SK-N-SH (cell line): ENCODE data around the gene PTBP1. TPM values are rescaled to one million over a fixed set of nuclear protein-coding genes. Genes with fewer than 3 reads are reported as not detected.

ENCODE experiments used
- CTCF ChIA-PET: fragments of 300-600, 350-600 bp; formaldehyde crosslinking; extraction: SDS; loops from one replicate; lab custom pipeline; 2021; lab: Yijun Ruan, JAX
- POLR2A ChIA-PET: fragments of 350-600 bp; sonication (Branson Sonifier 250); formaldehyde crosslinking; extraction: SDS; loops from one replicate; lab custom pipeline; 2020; ENCODE audit warnings: antibody characterized with exemption, inconsistent platforms; lab: Yijun Ruan, JAX
- DNase-seq: peaks from one replicate; pipeline ENCODE4 v3.0.0; 2012
- H2AFZ ChIP-seq: fragments of 200-600 bp; sonication (generic); 2 replicates; pipeline ENCODE4 v1.8.1; 2016; ENCODE audit warnings: antibody characterized with exemption, mild to moderate bottlenecking, low read depth
- H3F3A ChIP-seq: fragments of 200-600 bp; sonication (generic); replicated peaks from 2 replicates; pipeline ENCODE3; 2016; ENCODE audit warnings: antibody characterized with exemption, mild to moderate bottlenecking; ENCODE audit not compliant: insufficient read depth
- H3K27ac ChIP-seq, 2 experiments: fragments of 200-500 bp in 1 of 2; fragments of 200-600 bp in 1 of 2; sonication (Bioruptor generic) in 1 of 2; sonication (generic), shearing (Covaris generic) in 1 of 2; 2 replicates each; pipeline versions ENCODE4 v1.5.1 to v1.6.1; 2014 to 2016; ENCODE audit warnings: low read depth in 2 of 2, inconsistent platforms in 1 of 2, low read length in 1 of 2, mild to moderate bottlenecking in 1 of 2, mixed read lengths in 1 of 2
- H3K27me3 ChIP-seq: fragments of 200-600 bp; sonication (generic), shearing (Covaris generic); 2 replicates; pipeline ENCODE4 v1.6.1; 2016; ENCODE audit warnings: mixed run types; ENCODE audit not compliant: insufficient read depth
- H3K36me3 ChIP-seq, 2 experiments: fragments of 200-500 bp in 1 of 2; fragments of 200-600 bp in 1 of 2; sonication (Bioruptor generic) in 1 of 2; sonication (generic) in 1 of 2; replicated peaks in 1 of 2; 2 replicates each; pipeline versions ENCODE3 to v1.5.1; 2014 to 2016; ENCODE audit warnings: low read length in 1 of 2, mild to moderate bottlenecking in 1 of 2; ENCODE audit not compliant: insufficient read depth in 2 of 2, control insufficient read depth in 1 of 2
- H3K4me1 ChIP-seq, 2 experiments: fragments of 200-500 bp in 1 of 2; fragments of 200-600 bp in 1 of 2; sonication (Bioruptor generic) in 1 of 2; sonication (generic), shearing (Covaris generic) in 1 of 2; 2 replicates each; pipeline versions ENCODE4 v1.5.1 to v1.6.1; 2014 to 2016; ENCODE audit warnings: low read depth in 1 of 2, low read length in 1 of 2, mixed run types in 1 of 2; ENCODE audit not compliant: insufficient read depth in 2 of 2, control insufficient read depth in 1 of 2
- H3K4me2 ChIP-seq: fragments of 200-600 bp; sonication (generic), shearing (Covaris generic); 2 replicates; pipeline ENCODE4 v1.6.1; 2017; ENCODE audit warnings: mixed run types
- H3K4me3 ChIP-seq, 2 experiments: fragments of 200-500 bp in 1 of 2; fragments of 200-600 bp in 1 of 2; sonication (Bioruptor generic) in 1 of 2; sonication (generic), shearing (Covaris generic) in 1 of 2; 2 replicates each; pipeline versions ENCODE4 v1.5.1 to v1.8.1; 2014 to 2016; ENCODE audit warnings: low read depth in 2 of 2, inconsistent platforms in 1 of 2, low read length in 1 of 2, mild to moderate bottlenecking in 1 of 2, mixed read lengths in 1 of 2, moderate library complexity in 1 of 2
- H3K79me2 ChIP-seq: fragments of 200-600 bp; sonication (generic); 2 replicates; pipeline ENCODE4 v1.8.1; 2017; ENCODE audit warnings: mild to moderate bottlenecking; ENCODE audit not compliant: insufficient read depth
- H3K9ac ChIP-seq: fragments of 200-600 bp; sonication (generic); 2 replicates; pipeline ENCODE4 v1.6.1; 2017; ENCODE audit warnings: mixed run types
- H3K9me2 ChIP-seq: fragments of 200-600 bp; sonication (generic); 2 replicates; pipeline ENCODE4 v1.6.1; 2017; ENCODE audit warnings: mixed run types
- H3K9me3 ChIP-seq: fragments of 200-600 bp; sonication (generic); 2 replicates; pipeline ENCODE4 v1.6.1; 2017; ENCODE audit warnings: mixed run types, mild to moderate bottlenecking, moderate library complexity
- H4K20me1 ChIP-seq: fragments of 200-600 bp; sonication (generic); 2 replicates; pipeline ENCODE4 v1.6.1; 2017; ENCODE audit warnings: mild to moderate bottlenecking, mixed run types; ENCODE audit not compliant: insufficient read depth
- FOXJ3 ChIP-seq: sonication (generic); formaldehyde crosslinking; IDR thresholded peaks from 2 replicates; pipeline ENCODE4 v1.5.1; 2020; ENCODE audit warnings: mild to moderate bottlenecking, missing genetic modification reagents
- FOXM1 ChIP-seq: IDR thresholded peaks from 2 replicates; pipeline ENCODE4 v1.4.0; 2012; ENCODE audit warnings: low read depth, mild to moderate bottlenecking
- GATA2 ChIP-seq: sonication (generic); formaldehyde crosslinking; IDR thresholded peaks from 2 replicates; pipeline ENCODE4 v1.5.0; 2020; ENCODE audit warnings: mild to moderate bottlenecking, missing genetic modification reagents
- MAX ChIP-seq: IDR thresholded peaks from 2 replicates; pipeline ENCODE4 v1.4.0; 2012; ENCODE audit warnings: low read depth
- MEF2A ChIP-seq: IDR thresholded peaks from 2 replicates; pipeline ENCODE4 v1.4.0; 2012; ENCODE audit warnings: low read depth, borderline replicate concordance
- MXI1 ChIP-seq: IDR thresholded peaks from 2 replicates; pipeline ENCODE4 v1.6.1; 2012; ENCODE audit warnings: mild to moderate bottlenecking, low read depth, low read length, improper control_type of control experiment
- NRF1 ChIP-seq: IDR thresholded peaks from 2 replicates; pipeline ENCODE4 v1.6.1; 2012; ENCODE audit warnings: low read depth, mild to moderate bottlenecking, low read length
- POLR2AphosphoS5 ChIP-seq: IDR thresholded peaks from 2 replicates; pipeline ENCODE4 v1.6.1; 2012; ENCODE audit warnings: low read depth, low read length
- RAD21 ChIP-seq: IDR thresholded peaks from 2 replicates; pipeline ENCODE4 v1.6.1; 2012; ENCODE audit warnings: mild to moderate bottlenecking, low read length
- RCOR1 ChIP-seq: fragments of 150-350 bp; IDR thresholded peaks from 2 replicates; pipeline ENCODE4 v1.6.1; 2017; ENCODE audit warnings: antibody characterized with exemption, low read length
- RFX5 ChIP-seq: IDR thresholded peaks from 2 replicates; pipeline ENCODE4 v1.6.1; 2012; ENCODE audit warnings: mild to moderate bottlenecking, improper control_type of control experiment, low read length
- RXRA ChIP-seq: IDR thresholded peaks from 2 replicates; pipeline ENCODE4 v1.4.0; 2012; ENCODE audit warnings: low read depth, mild to moderate bottlenecking, borderline replicate concordance
- WGBS: methylation state at CpG from one replicate; pipeline ENCODE4 v1.1.6; 2017; ENCODE audit warnings: low lambda C conversion rate; 5-methylcytosine and 5-hydroxymethylcytosine counted together
- polyA plus RNA-seq, 3 experiments: library from polyadenylated mRNA; depleted of rRNA; stranded (reverse); fragments of >200 nt; gene quantifications; 2 replicates each; pipeline ENCODE4 v1.2.3, GENCODE V29; 2012
- TF ChIP-seq, protein P1 (sequence below): IDR thresholded peaks from 2 replicates; pipeline ENCODE4 v1.4.0; 2012; ENCODE audit warnings: low read depth, borderline replicate concordance
- TF ChIP-seq, protein P2 (sequence below): fragments of 150-350 bp; IDR thresholded peaks from 2 replicates; pipeline ENCODE4 v1.6.1; 2017; ENCODE audit warnings: antibody characterized with exemption, low read length, low read depth, borderline replicate concordance

Gene PTBP1
- polyA plus RNA-seq, 1 of the 3 experiments (the other 2 are of a cell fraction) = 243 TPM

DNA sequence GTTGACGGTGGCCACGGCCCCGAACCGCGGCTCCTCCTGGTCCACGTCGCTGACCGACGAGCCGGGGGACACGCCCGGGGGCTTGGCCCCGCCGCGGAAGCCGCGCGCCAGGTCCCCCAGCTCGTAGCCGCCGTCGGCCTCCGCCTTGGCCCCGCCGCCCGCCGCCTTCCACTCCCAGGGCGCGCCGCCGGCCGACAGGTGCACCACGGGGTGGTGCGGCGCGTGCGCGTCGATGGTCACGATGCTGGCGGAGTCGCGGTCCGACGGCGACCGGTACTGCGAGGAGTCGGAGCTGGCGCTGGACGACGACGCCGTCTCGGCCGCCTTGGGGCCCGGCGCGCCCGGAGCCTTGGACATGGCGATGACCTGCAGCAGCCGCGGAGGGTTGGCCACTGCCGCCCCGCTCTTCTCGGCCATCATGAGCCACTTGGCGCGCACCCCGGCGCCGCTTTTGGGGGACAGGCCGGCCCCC lies 15.5 kb downstream of the PTBP1 start:
- Histone ChIP-seq H4K20me1 (peaks cover 44% of the 10 kb centered on the region), H3K4me2 (no peak overlapping the region), H3K36me3 (peaks cover 30 to 37% of the 10 kb centered on the region in 2 experiments), H3K79me2 (peaks cover 21% of the 10 kb centered on the region; the same call in 1 of the 2 replicates), H3F3A (peaks cover 28% of the 10 kb centered on the region), H3K27me3 (no peaks in the 10 kb centered on the region), H3K27ac (no peak overlapping the region), H3K4me1 (no peaks in the 10 kb centered on the region), H3K9me2 (no peaks in the 10 kb centered on the region), H3K4me3 (no peak overlapping the region), H3K9me3 (no peaks in the 10 kb centered on the region), H3K9ac (no peak overlapping the region), H2AFZ (no peak overlapping the region)
- POLR2A ChIA-PET = no interaction called here
- CTCF ChIA-PET = no interaction called here
- TF ChIP-seq FOXM1 = no peak
- no peak for TF ChIP-seq RFX5
- no peak for TF ChIP-seq GATA2 (CRISPR knock-in tag)
- TF ChIP-seq RXRA = no peak
- no peak for TF ChIP-seq NRF1
- no peak for TF ChIP-seq MXI1
- TF ChIP-seq MAX = no peak
- 98% methylated on average over 13 of the region's 72 CpGs for WGBS
- DNase-seq = no peak

- Histone ChIP-seq H3K36me3 (peaks cover 27 to 32% of the 10 kb centered on the region in 2 experiments), H3K79me2 (peaks cover 15% of the 10 kb centered on the region; the same call in 1 of the 2 replicates), H3K4me2 (no peak overlapping the region), H2AFZ (no peak overlapping the region), H3K4me1 (no peaks in the 10 kb centered on the region), H3K9me2 (no peaks in the 10 kb centered on the region), H3K27me3 (no peaks in the 10 kb centered on the region), H3K27ac (no peak overlapping the region), H3K9me3 (no peaks in the 10 kb centered on the region), H3K4me3 (no peak overlapping the region), H4K20me1 (peaks cover 37% of the 10 kb centered on the region), H3F3A (peaks cover 26% of the 10 kb centered on the region), H3K9ac (no peak overlapping the region)
- TF ChIP-seq, protein P1, sequence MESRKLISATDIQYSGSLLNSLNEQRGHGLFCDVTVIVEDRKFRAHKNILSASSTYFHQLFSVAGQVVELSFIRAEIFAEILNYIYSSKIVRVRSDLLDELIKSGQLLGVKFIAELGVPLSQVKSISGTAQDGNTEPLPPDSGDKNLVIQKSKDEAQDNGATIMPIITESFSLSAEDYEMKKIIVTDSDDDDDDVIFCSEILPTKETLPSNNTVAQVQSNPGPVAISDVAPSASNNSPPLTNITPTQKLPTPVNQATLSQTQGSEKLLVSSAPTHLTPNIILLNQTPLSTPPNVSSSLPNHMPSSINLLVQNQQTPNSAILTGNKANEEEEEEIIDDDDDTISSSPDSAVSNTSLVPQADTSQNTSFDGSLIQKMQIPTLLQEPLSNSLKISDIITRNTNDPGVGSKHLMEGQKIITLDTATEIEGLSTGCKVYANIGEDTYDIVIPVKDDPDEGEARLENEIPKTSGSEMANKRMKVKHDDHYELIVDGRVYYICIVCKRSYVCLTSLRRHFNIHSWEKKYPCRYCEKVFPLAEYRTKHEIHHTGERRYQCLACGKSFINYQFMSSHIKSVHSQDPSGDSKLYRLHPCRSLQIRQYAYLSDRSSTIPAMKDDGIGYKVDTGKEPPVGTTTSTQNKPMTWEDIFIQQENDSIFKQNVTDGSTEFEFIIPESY = no peak
- TF ChIP-seq FOXJ3 (no peak), MAX (no peak), RCOR1 (no peak), RAD21 (no peak), MEF2A (no peak), POLR2AphosphoS5 (no peak)
- TF ChIP-seq, protein P2, sequence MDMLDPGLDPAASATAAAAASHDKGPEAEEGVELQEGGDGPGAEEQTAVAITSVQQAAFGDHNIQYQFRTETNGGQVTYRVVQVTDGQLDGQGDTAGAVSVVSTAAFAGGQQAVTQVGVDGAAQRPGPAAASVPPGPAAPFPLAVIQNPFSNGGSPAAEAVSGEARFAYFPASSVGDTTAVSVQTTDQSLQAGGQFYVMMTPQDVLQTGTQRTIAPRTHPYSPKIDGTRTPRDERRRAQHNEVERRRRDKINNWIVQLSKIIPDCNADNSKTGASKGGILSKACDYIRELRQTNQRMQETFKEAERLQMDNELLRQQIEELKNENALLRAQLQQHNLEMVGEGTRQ = no peak
- CTCF ChIA-PET = no interaction called here
- DNase-seq = no peak
- WGBS = 97% methylated on average over 61 of the region's 87 CpGs
- POLR2A ChIA-PET = interaction anchor here (1.5 kb wide), 1 partner anchor 9 kb away, joined by 6 read pairs; no protein-coding TSS in a partner anchor
These were observed 16.2 kb downstream of the PTBP1 start for GRCh38 chr19:813219-814151.
